H9 (cell line): ENCODE measurements around the gene FBN1. TPM values are rescaled to one million over a fixed set of nuclear protein-coding genes. Genes with fewer than 3 reads are reported as not detected.

Source experiments
- DNase-seq: peaks from one replicate; pipeline ENCODE4 v3.0.0-alpha.2; 2017
- H2AFZ ChIP-seq: one replicate; pipeline ENCODE4 v1.6.1; 2013; ENCODE audit warnings: mild to moderate bottlenecking, low read length, control low read depth, moderate library complexity
- H2AK5ac ChIP-seq: 2 replicates; pipeline ENCODE4 v1.6.1; 2013; ENCODE audit warnings: low read length, control low read depth, mixed read lengths; ENCODE audit not compliant: insufficient read length
- H2BK120ac ChIP-seq: one replicate; pipeline ENCODE4 v1.6.1; 2013; ENCODE audit warnings: low read depth, mild to moderate bottlenecking, low read length, control low read depth, inconsistent platforms; ENCODE audit not compliant: poor library complexity, severe bottlenecking
- H2BK12ac ChIP-seq: 2 replicates; pipeline ENCODE4 v1.6.1; 2013; ENCODE audit warnings: low read length, control low read depth, mixed read lengths, low read depth; ENCODE audit not compliant: insufficient read length
- H2BK15ac ChIP-seq: 2 replicates; pipeline ENCODE4 v1.6.1; 2013; ENCODE audit warnings: low read depth, low read length, control low read depth
- H2BK20ac ChIP-seq: one replicate; pipeline ENCODE4 v1.6.1; 2013; ENCODE audit warnings: low read depth, mild to moderate bottlenecking, low read length, control low read depth, inconsistent platforms; ENCODE audit not compliant: poor library complexity, severe bottlenecking
- H2BK5ac ChIP-seq: 2 replicates; pipeline ENCODE4 v1.6.1; 2013; ENCODE audit warnings: low read length, control low read depth, mixed read lengths; ENCODE audit not compliant: insufficient read length
- H3K14ac ChIP-seq: 2 replicates; pipeline ENCODE4 v1.6.1; 2013; ENCODE audit warnings: low read length, control low read depth; ENCODE audit not compliant: insufficient read depth
- H3K18ac ChIP-seq: 2 replicates; pipeline ENCODE4 v1.6.1; 2013; ENCODE audit warnings: low read depth, mild to moderate bottlenecking, mixed read lengths, low read length, control low read depth; ENCODE audit not compliant: insufficient read length
- H3K23ac ChIP-seq: 2 replicates; pipeline ENCODE4 v1.6.1; 2013; ENCODE audit warnings: low read length, control low read depth, mixed read lengths, low read depth; ENCODE audit not compliant: insufficient read length
- H3K23me2 ChIP-seq: 2 replicates; pipeline ENCODE4 v1.6.1; 2013; ENCODE audit warnings: low read depth, mild to moderate bottlenecking, mixed read lengths, low read length, control low read depth; ENCODE audit not compliant: insufficient read length, poor library complexity, severe bottlenecking
- H3K27ac ChIP-seq: 2 replicates; pipeline ENCODE4 v1.5.1; 2013; ENCODE audit warnings: low read length, control low read depth, mixed read lengths, low read depth; ENCODE audit not compliant: insufficient read length
- H3K27me3 ChIP-seq: 2 replicates; pipeline ENCODE4 v1.6.1; 2013; ENCODE audit warnings: low read length, control low read depth, inconsistent platforms; ENCODE audit not compliant: insufficient read depth
- H3K4ac ChIP-seq: 2 replicates; pipeline ENCODE4 v1.6.1; 2013; ENCODE audit warnings: low read depth, mild to moderate bottlenecking, control low read depth, inconsistent platforms, low read length, moderate library complexity
- H3K4me1 ChIP-seq: 2 replicates; pipeline ENCODE4 v1.6.1; 2013; ENCODE audit warnings: low read length, control low read depth, inconsistent platforms; ENCODE audit not compliant: insufficient read depth
- H3K4me2 ChIP-seq: 2 replicates; pipeline ENCODE4 v1.6.1; 2013; ENCODE audit warnings: low read length, control low read depth, mixed read lengths; ENCODE audit not compliant: insufficient read length, insufficient read depth
- H3K56ac ChIP-seq: 2 replicates; pipeline ENCODE4 v1.6.1; 2013; ENCODE audit warnings: low read depth, mild to moderate bottlenecking, mixed read lengths, low read length, control low read depth; ENCODE audit not compliant: insufficient read length
- H3K79me1 ChIP-seq: 2 replicates; pipeline ENCODE4 v1.6.1; 2013; ENCODE audit warnings: low read depth, mild to moderate bottlenecking, moderate library complexity, low read length, control low read depth, inconsistent platforms; ENCODE audit not compliant: insufficient read depth, poor library complexity, severe bottlenecking
- H3K79me2 ChIP-seq: 2 replicates; pipeline ENCODE4 v1.6.1; 2013; ENCODE audit warnings: low read length, control low read depth, inconsistent platforms; ENCODE audit not compliant: insufficient read depth
- H3K9ac ChIP-seq: 2 replicates; pipeline ENCODE4 v1.6.1; 2013; ENCODE audit warnings: low read length, control low read depth, mixed read lengths; ENCODE audit not compliant: insufficient read length; ENCODE audit errors: extremely low read depth
- H3K9me3 ChIP-seq: one replicate; pipeline ENCODE4 v1.6.1; 2013; ENCODE audit warnings: low read depth, low read length, inconsistent platforms; ENCODE audit not compliant: control insufficient read depth
- H3T11ph ChIP-seq: one replicate; pipeline ENCODE4 v1.6.1; 2013; ENCODE audit warnings: mild to moderate bottlenecking, low read length, control low read depth, inconsistent platforms
- H4K20me1 ChIP-seq: one replicate; pipeline ENCODE4 v1.6.1; 2013; ENCODE audit not compliant: control insufficient read depth, insufficient read length, insufficient read depth
- H4K5ac ChIP-seq: 2 replicates; pipeline ENCODE4 v1.6.1; 2013; ENCODE audit warnings: low read depth, mild to moderate bottlenecking, mixed read lengths, low read length, control low read depth; ENCODE audit not compliant: insufficient read length
- H4K8ac ChIP-seq: replicated peaks from 2 replicates; pipeline ENCODE4 v1.6.1; 2013; ENCODE audit warnings: low read length, control low read depth, mixed read lengths, low read depth; ENCODE audit not compliant: insufficient read length
- H4K91ac ChIP-seq: 2 replicates; pipeline ENCODE4 v1.6.1; 2013; ENCODE audit warnings: low read depth, mild to moderate bottlenecking, moderate library complexity, mixed read lengths, low read length, control low read depth; ENCODE audit not compliant: insufficient read length
- H3K27ac Mint-ChIP-seq, 3 experiments: 2 replicates in 2 of 3; 3 replicates in 1 of 3; pipeline ENCODE4 v1.8.0; 2020 to 2021; ENCODE audit warnings: mixed read lengths in 3 of 3, mild to moderate bottlenecking in 1 of 3, moderate library complexity in 1 of 3
- H3K27me3 Mint-ChIP-seq: 2 replicates; pipeline ENCODE4 v1.8.0; 2021; ENCODE audit warnings: low read depth, mild to moderate bottlenecking, moderate library complexity, mixed read lengths
- H3K36me3 Mint-ChIP-seq, 3 experiments: 2 replicates in 2 of 3; 3 replicates in 1 of 3; pipeline ENCODE4 v1.8.0; 2020 to 2021; ENCODE audit warnings: low read depth in 3 of 3, mixed read lengths in 3 of 3; ENCODE audit not compliant: insufficient read depth in 1 of 3
- H3K4me1 Mint-ChIP-seq, 2 experiments: 2 replicates each; pipeline ENCODE4 v1.8.0; 2020; ENCODE audit warnings: mixed read lengths in 2 of 2
- H3K4me3 Mint-ChIP-seq, 2 experiments: 2 replicates in 1 of 2; 3 replicates in 1 of 2; pipeline ENCODE4 v1.8.0; 2020 to 2021; ENCODE audit warnings: mild to moderate bottlenecking in 2 of 2, mixed read lengths in 2 of 2, moderate library complexity in 1 of 2
- H3K9me3 Mint-ChIP-seq, 2 experiments: 2 replicates in 1 of 2; 3 replicates in 1 of 2; pipeline ENCODE4 v1.8.0; 2020; ENCODE audit warnings: mild to moderate bottlenecking in 2 of 2, mixed read lengths in 2 of 2, moderate library complexity in 1 of 2
- CTCF ChIP-seq: fragments of 200-600 bp; sonication (generic); conservative IDR thresholded peaks from 3 replicates; pipeline ENCODE4 v1.8.0; 2021; ENCODE audit warnings: antibody characterized with exemption, mild to moderate bottlenecking
- WGBS: extraction: QIAGEN DNeasy Blood & Tissue Kit; methylation state at CpG from one replicate; pipeline ENCODE4 v1.1.7; 2013; ENCODE audit warnings: missing lambda C conversion rate, low lambda C conversion rate, mixed read lengths; ENCODE audit not compliant: insufficient read length; ENCODE audit errors: extremely low coverage; 5-methylcytosine and 5-hydroxymethylcytosine counted together
- total RNA-seq: library from RNA; stranded (reverse); gene quantifications from 2 replicates; pipeline ENCODE4 v1.2.1, GENCODE V29; 2021

FBN1 gene
- total RNA-seq, 1 experiment from 2014 or later, result 3.6 TPM

GRCh38 chr15:48540756-48541155, 104.8 kb downstream of the FBN1 start:
- Histone ChIP-seq H2BK5ac (no peak overlapping the region), H3T11ph (no peak overlapping the region), H3K56ac (no peak overlapping the region), H3K79me2 (0 out of 2 replicates have a peak, but pooled peaks cover 2% of the 10 kb centered on the region), H3K14ac (no peak overlapping the region), H3K4me1 (no peaks in the 10 kb centered on the region), H4K20me1 (no peaks in the 10 kb centered on the region), H4K8ac (no peak overlapping the region), H3K23ac (no peak overlapping the region), H3K9ac (no peak overlapping the region), H3K4ac (no peak overlapping the region), H3K27me3 (no peaks in the 10 kb centered on the region), H2BK20ac (no peak overlapping the region), H3K79me1 (no peaks in the 10 kb centered on the region), H3K23me2 (no peaks in the 10 kb centered on the region), H3K27ac (no peak overlapping the region), H4K5ac (no peak overlapping the region), H2BK12ac (no peak overlapping the region), H2BK15ac (no peak overlapping the region), H3K9me3 (no peaks in the 10 kb centered on the region), H4K91ac (no peak overlapping the region), H3K18ac (no peak overlapping the region), H2AK5ac (no peak overlapping the region), H3K4me2 (no peak overlapping the region), H2AFZ (no peak overlapping the region), H2BK120ac (no peak overlapping the region)
- TF ChIP-seq CTCF, result no peak
- no CpG with 5 or more reads among the region's 2 CpGs for WGBS
- Mint-ChIP-seq H3K27ac (no peak overlapping the region), H3K4me1 (no peaks in the 10 kb centered on the region), H3K4me3 (no peak overlapping the region), H3K9me3 (no peaks in the 10 kb centered on the region), H3K36me3 (no peaks in the 10 kb centered on the region), H3K27me3 (no peaks in the 10 kb centered on the region)
- no peak for DNase-seq
